K562 (cell line): ENCODE data around the gene CACNA1S. TPM values are rescaled to one million over a fixed set of nuclear protein-coding genes. Genes with fewer than 3 reads are reported as not detected.

Experiments used
- FOXP1 ChIP-seq: sonication (generic); formaldehyde crosslinking; IDR thresholded peaks from 2 replicates; pipeline ENCODE4 v1.8.0; 2022; ENCODE audit warnings: mild to moderate bottlenecking, missing genetic modification reagents
- HBP1 ChIP-seq: fragments of 450-650 bp; formaldehyde crosslinking; IDR thresholded peaks from 2 replicates; pipeline ENCODE4 v1.4.0; 2022; ENCODE audit warnings: missing genetic modification characterization
- HDAC2 ChIP-seq: fragments of 450-650 bp; IDR thresholded peaks from 2 replicates; pipeline ENCODE4 v1.6.1; 2016; ENCODE audit warnings: mild to moderate bottlenecking
- HMG20A ChIP-seq: fragments of 450-650 bp; formaldehyde crosslinking; conservative IDR thresholded peaks from 2 replicates; pipeline ENCODE4 v1.4.0; 2020; ENCODE audit warnings: mild to moderate bottlenecking, mixed read lengths
- HMG20B ChIP-seq: fragments of 250-450 bp; sonication (Bioruptor Pico); IDR thresholded peaks from 2 replicates; pipeline ENCODE4 v1.5.0; 2021; ENCODE audit warnings: mild to moderate bottlenecking
- MAX ChIP-seq: sonication (generic); formaldehyde crosslinking; IDR thresholded peaks from 2 replicates; pipeline ENCODE4 v1.9.0; 2022; ENCODE audit warnings: mild to moderate bottlenecking, missing genetic modification reagents
- MCM2 ChIP-seq: fragments of 450-650 bp; IDR thresholded peaks from 2 replicates; pipeline ENCODE4 v1.6.1; 2017; ENCODE audit warnings: low read depth, mild to moderate bottlenecking
- NR3C1 ChIP-seq: sonication (generic); formaldehyde crosslinking; IDR thresholded peaks from 2 replicates; pipeline ENCODE4 v1.8.1; 2022; ENCODE audit warnings: missing genetic modification reagents
- PKNOX1 ChIP-seq: fragments of 450-650 bp; IDR thresholded peaks from 2 replicates; pipeline ENCODE4 v1.6.1; 2016
- POLR2A ChIP-seq: fragments of 450-650 bp; conservative IDR thresholded peaks from 2 replicates; pipeline ENCODE4 v1.6.1; 2016
- PRDM10 ChIP-seq: fragments of 450-650 bp; IDR thresholded peaks from 2 replicates; pipeline ENCODE4 v1.6.1; 2018; ENCODE audit not compliant: partially characterized antibody
- RNF2 ChIP-seq: sonication (generic); IDR thresholded peaks from 2 replicates; pipeline ENCODE4 v1.6.1; 2016
- XRCC4 ChIP-seq: IDR thresholded peaks from one replicate; pipeline ENCODE4 v1.6.1; 2011; ENCODE audit not compliant: insufficient read depth, insufficient read length; ENCODE audit errors: extremely low read depth
- ZBTB11 ChIP-seq, 3 experiments: fragments of 200-800 bp in 1 of 3; fragments of 250-450 bp in 1 of 3; fragments of 450-650 bp in 1 of 3; sonication (Bioruptor Pico) in 1 of 3; sonication (Bioruptor generic) in 1 of 3; formaldehyde crosslinking in 1 of 3; IDR thresholded peaks; 2 replicates each; pipeline versions ENCODE4 v1.6.1 to v1.8.0; 2016 to 2022; ENCODE audit warnings: mild to moderate bottlenecking in 2 of 3, missing genetic modification characterization in 2 of 3, missing compliant biosample characterization in 1 of 3, moderate library complexity in 1 of 3
- ZC3H4 ChIP-seq: sonication (generic); formaldehyde crosslinking; IDR thresholded peaks from 2 replicates; pipeline ENCODE4 v1.9.0; 2021; ENCODE audit warnings: missing genetic modification reagents, borderline replicate concordance
- ZEB2 ChIP-seq: fragments of 450-650 bp; IDR thresholded peaks from 2 replicates; pipeline ENCODE4 v1.6.1; 2016
- ZNF408 ChIP-seq: fragments of 250-450 bp; sonication (Bioruptor Pico); IDR thresholded peaks from 2 replicates; pipeline ENCODE4 v1.4.0; 2020; ENCODE audit warnings: low read depth, mild to moderate bottlenecking, moderate library complexity
- ZNF436 ChIP-seq: fragments of 250-450, 450-650 bp; sonication (Bioruptor Pico); formaldehyde crosslinking; IDR thresholded peaks from 2 replicates; pipeline ENCODE4 v1.7.0; 2020; ENCODE audit warnings: mild to moderate bottlenecking
- ZNF785 ChIP-seq: fragments of 250-450 bp; sonication (Bioruptor Pico); IDR thresholded peaks from 2 replicates; pipeline ENCODE4 v1.4.0; 2020; ENCODE audit warnings: mild to moderate bottlenecking
- polyA plus RNA-seq, 8 experiments: library from polyadenylated mRNA; depleted of rRNA in 4 of 8; stranded (reverse) in 5 of 8; unstranded in 3 of 8; fragments of >200 nt; fragmentation: Nextera tagmentation in 2 of 8; fragmentation: Illumina TruSeq in 1 of 8; extraction: Ambion mirVana in 2 of 8; extraction: Trizol in 1 of 8; gene quantifications; 2 replicates each; pipeline versions ENCODE4 v1.2.1 to v1.2.3, GENCODE V29; 2011 to 2014; ENCODE audit warnings: inconsistent platforms in 1 of 8, missing spikeins in 1 of 8
- total RNA-seq, 7 experiments: library from RNA; depleted of rRNA in 6 of 7; stranded (reverse); fragments of >200 nt in 6 of 7; fragmentation: Illumina TruSeq in 2 of 7; extraction: Trizol in 2 of 7; gene quantifications; 2 replicates each; pipeline versions ENCODE4 v1.2.1 to v1.2.3, GENCODE V29; 2011 to 2021; ENCODE audit warnings: low replicate concordance in 1 of 7

Gene CACNA1S
- total and polyA plus RNA-seq, 9 of the 15 experiments (the other 6 are each of a cell fraction or from before 2014, with no cell fraction given): not detected

- TF ChIP-seq HBP1 (CRISPR knock-in tag) (no peak), HMG20A (CRISPR knock-in tag) (no peak), ZEB2 (peak; percentile 98), XRCC4 (no peak), ZNF436 (CRISPR knock-in tag) (no peak), PKNOX1 (no peak), ZNF785 (CRISPR knock-in tag) (no peak), ZC3H4 (CRISPR knock-in tag) (no peak), NR3C1 (no peak), HMG20B (CRISPR knock-in tag) (no peak), POLR2A (no peak), MCM2 (no peak), HDAC2 (peak; percentile 54; the same call in 1 of the 2 replicates), FOXP1 (CRISPR knock-in tag) (peak; percentile 46; the same call in 1 of the 2 replicates), MAX (CRISPR knock-in tag) (peak; percentile 47), PRDM10 (no peak), RNF2 (peak; percentile 81; the same call in 1 of the 2 replicates), ZBTB11 (CRISPR knock-in tag; IDR thresholded peaks at IDR 0.05) (no peak), ZNF408 (CRISPR knock-in tag) (no peak)
These were observed 41.5 kb upstream of the CACNA1S start (continued) for GRCh38 chr1:201153474-201154388.
